H9 (cell line): Measurements from ENCODE around the gene BORA. TPM values are rescaled to one million over a fixed set of nuclear protein-coding genes. Genes with fewer than 3 reads are reported as not detected.

ENCODE experiments used
- DNase-seq: peaks from one replicate; pipeline ENCODE4 v3.0.0-alpha.2; 2017
- H2AFZ ChIP-seq: one replicate; pipeline ENCODE4 v1.6.1; 2013; ENCODE audit warnings: mild to moderate bottlenecking, low read length, control low read depth, moderate library complexity
- H2AK5ac ChIP-seq: 2 replicates; pipeline ENCODE4 v1.6.1; 2013; ENCODE audit warnings: low read length, control low read depth, mixed read lengths; ENCODE audit not compliant: insufficient read length
- H2BK120ac ChIP-seq: one replicate; pipeline ENCODE4 v1.6.1; 2013; ENCODE audit warnings: low read depth, mild to moderate bottlenecking, low read length, control low read depth, inconsistent platforms; ENCODE audit not compliant: poor library complexity, severe bottlenecking
- H2BK12ac ChIP-seq: 2 replicates; pipeline ENCODE4 v1.6.1; 2013; ENCODE audit warnings: low read length, control low read depth, mixed read lengths, low read depth; ENCODE audit not compliant: insufficient read length
- H2BK15ac ChIP-seq: 2 replicates; pipeline ENCODE4 v1.6.1; 2013; ENCODE audit warnings: low read depth, low read length, control low read depth
- H2BK20ac ChIP-seq: one replicate; pipeline ENCODE4 v1.6.1; 2013; ENCODE audit warnings: low read depth, mild to moderate bottlenecking, low read length, control low read depth, inconsistent platforms; ENCODE audit not compliant: poor library complexity, severe bottlenecking
- H2BK5ac ChIP-seq: 2 replicates; pipeline ENCODE4 v1.6.1; 2013; ENCODE audit warnings: low read length, control low read depth, mixed read lengths; ENCODE audit not compliant: insufficient read length
- H3K14ac ChIP-seq: 2 replicates; pipeline ENCODE4 v1.6.1; 2013; ENCODE audit warnings: low read length, control low read depth; ENCODE audit not compliant: insufficient read depth
- H3K18ac ChIP-seq: 2 replicates; pipeline ENCODE4 v1.6.1; 2013; ENCODE audit warnings: low read depth, mild to moderate bottlenecking, mixed read lengths, low read length, control low read depth; ENCODE audit not compliant: insufficient read length
- H3K23ac ChIP-seq: 2 replicates; pipeline ENCODE4 v1.6.1; 2013; ENCODE audit warnings: low read length, control low read depth, mixed read lengths, low read depth; ENCODE audit not compliant: insufficient read length
- H3K23me2 ChIP-seq: 2 replicates; pipeline ENCODE4 v1.6.1; 2013; ENCODE audit warnings: low read depth, mild to moderate bottlenecking, mixed read lengths, low read length, control low read depth; ENCODE audit not compliant: insufficient read length, poor library complexity, severe bottlenecking
- H3K27ac ChIP-seq: 2 replicates; pipeline ENCODE4 v1.5.1; 2013; ENCODE audit warnings: low read length, control low read depth, mixed read lengths, low read depth; ENCODE audit not compliant: insufficient read length
- H3K27me3 ChIP-seq: 2 replicates; pipeline ENCODE4 v1.6.1; 2013; ENCODE audit warnings: low read length, control low read depth, inconsistent platforms; ENCODE audit not compliant: insufficient read depth
- H3K4ac ChIP-seq: 2 replicates; pipeline ENCODE4 v1.6.1; 2013; ENCODE audit warnings: low read depth, mild to moderate bottlenecking, control low read depth, inconsistent platforms, low read length, moderate library complexity
- H3K4me1 ChIP-seq: 2 replicates; pipeline ENCODE4 v1.6.1; 2013; ENCODE audit warnings: low read length, control low read depth, inconsistent platforms; ENCODE audit not compliant: insufficient read depth
- H3K4me2 ChIP-seq: 2 replicates; pipeline ENCODE4 v1.6.1; 2013; ENCODE audit warnings: low read length, control low read depth, mixed read lengths; ENCODE audit not compliant: insufficient read length, insufficient read depth
- H3K56ac ChIP-seq: 2 replicates; pipeline ENCODE4 v1.6.1; 2013; ENCODE audit warnings: low read depth, mild to moderate bottlenecking, mixed read lengths, low read length, control low read depth; ENCODE audit not compliant: insufficient read length
- H3K79me1 ChIP-seq: 2 replicates; pipeline ENCODE4 v1.6.1; 2013; ENCODE audit warnings: low read depth, mild to moderate bottlenecking, moderate library complexity, low read length, control low read depth, inconsistent platforms; ENCODE audit not compliant: insufficient read depth, poor library complexity, severe bottlenecking
- H3K79me2 ChIP-seq: 2 replicates; pipeline ENCODE4 v1.6.1; 2013; ENCODE audit warnings: low read length, control low read depth, inconsistent platforms; ENCODE audit not compliant: insufficient read depth
- H3K9ac ChIP-seq: 2 replicates; pipeline ENCODE4 v1.6.1; 2013; ENCODE audit warnings: low read length, control low read depth, mixed read lengths; ENCODE audit not compliant: insufficient read length; ENCODE audit errors: extremely low read depth
- H3K9me3 ChIP-seq: one replicate; pipeline ENCODE4 v1.6.1; 2013; ENCODE audit warnings: low read depth, low read length, inconsistent platforms; ENCODE audit not compliant: control insufficient read depth
- H3T11ph ChIP-seq: one replicate; pipeline ENCODE4 v1.6.1; 2013; ENCODE audit warnings: mild to moderate bottlenecking, low read length, control low read depth, inconsistent platforms
- H4K20me1 ChIP-seq: one replicate; pipeline ENCODE4 v1.6.1; 2013; ENCODE audit not compliant: control insufficient read depth, insufficient read length, insufficient read depth
- H4K5ac ChIP-seq: 2 replicates; pipeline ENCODE4 v1.6.1; 2013; ENCODE audit warnings: low read depth, mild to moderate bottlenecking, mixed read lengths, low read length, control low read depth; ENCODE audit not compliant: insufficient read length
- H4K8ac ChIP-seq: replicated peaks from 2 replicates; pipeline ENCODE4 v1.6.1; 2013; ENCODE audit warnings: low read length, control low read depth, mixed read lengths, low read depth; ENCODE audit not compliant: insufficient read length
- H4K91ac ChIP-seq: 2 replicates; pipeline ENCODE4 v1.6.1; 2013; ENCODE audit warnings: low read depth, mild to moderate bottlenecking, moderate library complexity, mixed read lengths, low read length, control low read depth; ENCODE audit not compliant: insufficient read length
- H3K27ac Mint-ChIP-seq, 3 experiments: 2 replicates in 2 of 3; 3 replicates in 1 of 3; pipeline ENCODE4 v1.8.0; 2020 to 2021; ENCODE audit warnings: mixed read lengths in 3 of 3, mild to moderate bottlenecking in 1 of 3, moderate library complexity in 1 of 3
- H3K27me3 Mint-ChIP-seq: 2 replicates; pipeline ENCODE4 v1.8.0; 2021; ENCODE audit warnings: low read depth, mild to moderate bottlenecking, moderate library complexity, mixed read lengths
- H3K36me3 Mint-ChIP-seq, 3 experiments: 2 replicates in 2 of 3; 3 replicates in 1 of 3; pipeline ENCODE4 v1.8.0; 2020 to 2021; ENCODE audit warnings: low read depth in 3 of 3, mixed read lengths in 3 of 3; ENCODE audit not compliant: insufficient read depth in 1 of 3
- H3K4me1 Mint-ChIP-seq, 2 experiments: 2 replicates each; pipeline ENCODE4 v1.8.0; 2020; ENCODE audit warnings: mixed read lengths in 2 of 2
- H3K4me3 Mint-ChIP-seq, 2 experiments: 2 replicates in 1 of 2; 3 replicates in 1 of 2; pipeline ENCODE4 v1.8.0; 2020 to 2021; ENCODE audit warnings: mild to moderate bottlenecking in 2 of 2, mixed read lengths in 2 of 2, moderate library complexity in 1 of 2
- H3K9me3 Mint-ChIP-seq, 2 experiments: 2 replicates in 1 of 2; 3 replicates in 1 of 2; pipeline ENCODE4 v1.8.0; 2020; ENCODE audit warnings: mild to moderate bottlenecking in 2 of 2, mixed read lengths in 2 of 2, moderate library complexity in 1 of 2
- WGBS: extraction: QIAGEN DNeasy Blood & Tissue Kit; methylation state at CpG from one replicate; pipeline ENCODE4 v1.1.7; 2013; ENCODE audit warnings: missing lambda C conversion rate, low lambda C conversion rate, mixed read lengths; ENCODE audit not compliant: insufficient read length; ENCODE audit errors: extremely low coverage; 5-methylcytosine and 5-hydroxymethylcytosine counted together
- total RNA-seq: library from RNA; stranded (reverse); gene quantifications from 2 replicates; pipeline ENCODE4 v1.2.1, GENCODE V29; 2021
- TF ChIP-seq, protein P1 (sequence below): fragments of 200-600 bp; sonication (generic); conservative IDR thresholded peaks from 3 replicates; pipeline ENCODE4 v1.8.0; 2021; ENCODE audit warnings: antibody characterized with exemption, mild to moderate bottlenecking

Gene BORA
- total RNA-seq, 1 experiment from 2014 or later = 16.5 TPM

DNA sequence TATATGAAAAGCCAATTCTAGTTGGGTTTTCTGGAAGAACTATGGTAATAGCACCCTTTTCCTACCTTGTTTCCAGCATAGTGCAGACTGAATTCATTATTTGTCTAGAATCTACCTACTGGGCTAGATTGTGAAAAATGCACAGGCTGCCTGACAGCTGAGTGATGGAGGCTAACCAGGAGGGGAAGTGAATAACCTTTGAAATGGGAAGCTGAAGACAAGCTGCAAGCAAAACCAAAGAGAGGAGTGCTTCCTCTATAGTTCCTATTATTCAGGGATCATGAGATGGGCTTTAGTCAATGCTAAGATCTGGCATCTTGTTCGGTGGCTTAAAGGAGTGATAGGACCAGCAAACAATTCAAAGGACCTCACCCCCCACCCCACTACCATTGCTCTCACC lies 27.2 kb upstream of the BORA start:
- H3K27ac ChIP-seq = no peak overlapping the region
- no peak overlapping the region for H3K18ac ChIP-seq
- H3K23ac ChIP-seq = no peak overlapping the region
- H3K79me2 ChIP-seq = no peaks in the 10 kb centered on the region
- H2BK12ac ChIP-seq = no peak overlapping the region
- H4K20me1 ChIP-seq = no peaks in the 10 kb centered on the region
- no peak overlapping the region for H2AK5ac ChIP-seq
- H3K4me3 Mint-ChIP-seq = no peak overlapping the region
- H4K91ac ChIP-seq = no peak overlapping the region
- H4K8ac ChIP-seq = no peak overlapping the region
- H3K36me3 Mint-ChIP-seq = peaks cover 1 to 2% (median 2%) of the 10 kb centered on the region in 3 experiments; a peak in 6 of 7 replicates
- H3K56ac ChIP-seq = no peak overlapping the region
- no peak overlapping the region for H2BK120ac ChIP-seq
- H3K79me1 ChIP-seq = no peaks in the 10 kb centered on the region
- no peak overlapping the region for H3K14ac ChIP-seq
- peaks cover under 1 to 1% of the 10 kb centered on the region in 2 experiments; a peak in 2 of 5 replicates for H3K9me3 Mint-ChIP-seq
- H3K4me2 ChIP-seq = no peak overlapping the region
- no peak overlapping the region for H2AFZ ChIP-seq
- TF ChIP-seq, protein P1, sequence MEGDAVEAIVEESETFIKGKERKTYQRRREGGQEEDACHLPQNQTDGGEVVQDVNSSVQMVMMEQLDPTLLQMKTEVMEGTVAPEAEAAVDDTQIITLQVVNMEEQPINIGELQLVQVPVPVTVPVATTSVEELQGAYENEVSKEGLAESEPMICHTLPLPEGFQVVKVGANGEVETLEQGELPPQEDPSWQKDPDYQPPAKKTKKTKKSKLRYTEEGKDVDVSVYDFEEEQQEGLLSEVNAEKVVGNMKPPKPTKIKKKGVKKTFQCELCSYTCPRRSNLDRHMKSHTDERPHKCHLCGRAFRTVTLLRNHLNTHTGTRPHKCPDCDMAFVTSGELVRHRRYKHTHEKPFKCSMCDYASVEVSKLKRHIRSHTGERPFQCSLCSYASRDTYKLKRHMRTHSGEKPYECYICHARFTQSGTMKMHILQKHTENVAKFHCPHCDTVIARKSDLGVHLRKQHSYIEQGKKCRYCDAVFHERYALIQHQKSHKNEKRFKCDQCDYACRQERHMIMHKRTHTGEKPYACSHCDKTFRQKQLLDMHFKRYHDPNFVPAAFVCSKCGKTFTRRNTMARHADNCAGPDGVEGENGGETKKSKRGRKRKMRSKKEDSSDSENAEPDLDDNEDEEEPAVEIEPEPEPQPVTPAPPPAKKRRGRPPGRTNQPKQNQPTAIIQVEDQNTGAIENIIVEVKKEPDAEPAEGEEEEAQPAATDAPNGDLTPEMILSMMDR = no peak
- no peak overlapping the region for H2BK15ac ChIP-seq
- no peaks in the 10 kb centered on the region for H3K27me3 Mint-ChIP-seq
- no peak overlapping the region for H3K9ac ChIP-seq
- H3K27ac Mint-ChIP-seq = no peak overlapping the region
- WGBS = no CpG with 5 or more reads among the region's 1 CpG
- no peaks in the 10 kb centered on the region for H3K9me3 ChIP-seq
- H3K4me1 Mint-ChIP-seq = no peaks in the 10 kb centered on the region
- no peak for DNase-seq
- H3K27me3 ChIP-seq = no peaks in the 10 kb centered on the region
- no peak overlapping the region for H2BK20ac ChIP-seq
- H3T11ph ChIP-seq = no peak overlapping the region
- H3K23me2 ChIP-seq = no peaks in the 10 kb centered on the region
- H4K5ac ChIP-seq = no peak overlapping the region
- H2BK5ac ChIP-seq = no peak overlapping the region
- no peak overlapping the region for H3K4ac ChIP-seq
- H3K4me1 ChIP-seq = no peaks in the 10 kb centered on the region
